ENCODE data around the gene OXT. TPM values are rescaled to one million over a fixed set of nuclear protein-coding genes. Genes with fewer than 3 reads are reported as not detected.

Gene OXT
- total and polyA plus RNA-seq, 2 donors (not counting 1 experiment from before 2014, with no cell fraction given), result 1.0 to 1.7 TPM

DNA sequence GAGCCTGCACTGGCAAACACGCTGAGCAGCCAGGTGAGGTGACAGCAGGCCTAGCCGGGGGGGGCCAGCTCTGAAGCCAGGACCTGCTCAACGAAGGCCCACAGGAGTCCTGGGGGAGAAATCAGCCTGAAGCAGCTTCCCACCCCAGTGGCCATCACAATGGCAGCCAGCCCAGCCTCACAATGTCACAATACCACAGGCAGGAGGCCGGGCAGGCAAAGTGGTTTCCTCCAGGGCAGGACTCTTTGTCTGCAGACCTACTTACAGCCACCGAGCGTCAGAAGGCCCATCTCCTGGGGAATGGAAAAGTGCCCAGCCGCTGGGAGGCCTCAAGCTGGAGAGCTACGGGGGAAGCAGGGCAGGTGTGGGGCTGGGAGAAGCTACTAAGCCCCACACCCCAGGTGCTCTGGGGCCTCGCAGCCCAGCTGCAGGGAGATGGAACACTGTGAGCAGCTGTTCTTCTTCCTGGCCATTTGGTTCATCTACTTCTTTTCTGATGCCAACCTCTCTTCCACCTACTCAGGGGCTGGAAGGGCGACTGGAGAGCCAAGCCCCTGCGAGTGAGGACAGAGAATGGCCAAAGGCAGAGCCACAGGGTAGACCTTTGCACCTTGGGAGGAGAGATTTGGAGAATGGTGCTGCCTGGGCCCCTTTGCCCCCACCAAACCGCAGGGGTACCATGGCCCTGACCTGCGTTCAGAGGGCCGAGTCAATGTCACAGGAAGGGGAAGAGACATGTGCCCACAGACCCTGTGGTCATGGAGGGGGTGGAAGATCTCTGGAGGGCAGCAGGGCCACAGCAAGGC lies 35.4 kb downstream of the OXT start:
- H3K4me2 ChIP-seq (replicated peaks; ENCODE audit: low read depth, low read length, poor library complexity, severe bottlenecking), result no peak overlapping the region
- no peak overlapping the region for H2AFZ ChIP-seq (ENCODE audit: insufficient read depth, low read depth, low read length, poor library complexity, severe bottlenecking)
- peak overlapping the region; percentile 41 for H3K27ac Mint-ChIP-seq
- H4K20me1 ChIP-seq (ENCODE audit: control insufficient read depth, insufficient read depth, low read length, poor library complexity, severe bottlenecking), result no peaks in the 10 kb centered on the region
- POLR2A ChIA-PET, result no interaction called here
- no peak overlapping the region for H3K9ac ChIP-seq (ENCODE audit: low read length)
- H3K4me1 ChIP-seq (ENCODE audit: control insufficient read depth in 2 of 2, insufficient read depth in 2 of 2, low read length in 2 of 2), result peaks cover 4 to 5% of the 10 kb centered on the region in 2 donors
- H3K4me1 Mint-ChIP-seq, result peaks cover 5% of the 10 kb centered on the region
- no peaks in the 10 kb centered on the region for H3K9me3 Mint-ChIP-seq (ENCODE audit: insufficient read depth)
- H3K4me3 Mint-ChIP-seq, result no peak overlapping the region
- DNase-seq (no peak), ATAC-seq (ENCODE audit: low read depth) (no peak)
- H3K9me3 ChIP-seq (ENCODE audit: control extremely low read depth in 1 of 3, control insufficient read depth in 2 of 3, insufficient read depth in 1 of 3, low read length in 2 of 3), result no peaks in the 10 kb centered on the region
- no peak overlapping the region for H3K27ac ChIP-seq (ENCODE audit: low read length in 2 of 2)
- intact Hi-C loops (cut with micrococcal nuclease), result no loop called here
- peaks cover 0 to 23% of the 10 kb centered on the region in 2 experiments for H3K36me3 ChIP-seq (replicated peaks in 1 of 2; ENCODE audit: control extremely low read depth in 1 of 2, control insufficient read depth in 1 of 2, extremely low read depth in 1 of 2, insufficient read depth in 2 of 2, low read length in 1 of 2)
- TF ChIP-seq, protein P1, sequence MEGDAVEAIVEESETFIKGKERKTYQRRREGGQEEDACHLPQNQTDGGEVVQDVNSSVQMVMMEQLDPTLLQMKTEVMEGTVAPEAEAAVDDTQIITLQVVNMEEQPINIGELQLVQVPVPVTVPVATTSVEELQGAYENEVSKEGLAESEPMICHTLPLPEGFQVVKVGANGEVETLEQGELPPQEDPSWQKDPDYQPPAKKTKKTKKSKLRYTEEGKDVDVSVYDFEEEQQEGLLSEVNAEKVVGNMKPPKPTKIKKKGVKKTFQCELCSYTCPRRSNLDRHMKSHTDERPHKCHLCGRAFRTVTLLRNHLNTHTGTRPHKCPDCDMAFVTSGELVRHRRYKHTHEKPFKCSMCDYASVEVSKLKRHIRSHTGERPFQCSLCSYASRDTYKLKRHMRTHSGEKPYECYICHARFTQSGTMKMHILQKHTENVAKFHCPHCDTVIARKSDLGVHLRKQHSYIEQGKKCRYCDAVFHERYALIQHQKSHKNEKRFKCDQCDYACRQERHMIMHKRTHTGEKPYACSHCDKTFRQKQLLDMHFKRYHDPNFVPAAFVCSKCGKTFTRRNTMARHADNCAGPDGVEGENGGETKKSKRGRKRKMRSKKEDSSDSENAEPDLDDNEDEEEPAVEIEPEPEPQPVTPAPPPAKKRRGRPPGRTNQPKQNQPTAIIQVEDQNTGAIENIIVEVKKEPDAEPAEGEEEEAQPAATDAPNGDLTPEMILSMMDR (IDR thresholded peaks at IDR 0.05), result no peak
- no peak for TF ChIP-seq EZH2 (IDR thresholded peaks at IDR 0.05; ENCODE audit: borderline replicate concordance, insufficient read depth, low read depth, low read length, poor library complexity, severe bottlenecking)
- no peaks in the 10 kb centered on the region for H3K79me2 ChIP-seq (ENCODE audit: control insufficient read depth, insufficient read depth, low read length)
- CTCF ChIA-PET, result interaction anchor here (0.6 kb wide), 1 partner anchor 53 kb away, joined by 4 read pairs; no protein-coding TSS in a partner anchor
- no peaks in the 10 kb centered on the region for H3K27me3 ChIP-seq (replicated peaks in 1 of 4; ENCODE audit: control extremely low read depth in 1 of 4, control insufficient read depth in 3 of 4, insufficient read depth in 4 of 4, low read length in 3 of 4)
- H3K4me3 ChIP-seq (ENCODE audit: control extremely low read depth in 1 of 5, extremely low read depth in 1 of 5, insufficient read depth in 1 of 5, low read depth in 2 of 5, low read length in 4 of 5), result no peak overlapping the region
- WGBS (ENCODE audit: insufficient coverage), result 41% methylated on average over 14 of the region's 14 CpGs
- H3K27me3 Mint-ChIP-seq, result peaks cover 4% of the 10 kb centered on the region

DNA sequence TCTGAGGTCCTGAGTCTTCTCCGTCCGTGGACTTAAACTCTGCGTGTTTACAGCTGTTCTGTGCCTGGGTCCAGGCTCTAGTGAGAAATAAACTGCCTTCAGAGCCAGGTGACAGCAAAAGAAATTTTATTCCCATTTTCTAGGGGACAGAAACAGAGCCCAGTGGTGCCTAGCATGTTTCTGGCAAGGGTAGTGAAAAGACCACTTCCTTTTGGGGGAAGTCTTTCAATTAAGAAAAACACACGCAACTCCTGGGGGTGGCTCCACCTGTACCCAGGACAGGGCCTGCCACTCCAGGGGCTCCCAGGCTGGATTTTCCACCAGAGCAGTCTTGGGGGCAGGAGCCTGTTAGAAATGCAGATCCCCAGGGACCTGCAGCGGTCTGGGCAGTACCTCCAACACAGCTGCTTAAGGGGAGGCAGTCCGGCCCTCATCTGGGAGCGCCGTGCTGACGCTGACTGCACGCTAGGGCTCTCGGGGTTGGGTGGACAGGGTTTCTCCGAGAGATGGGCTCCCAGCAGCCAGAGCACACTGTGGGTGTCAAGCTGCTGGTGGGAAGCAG lies 36.1 kb downstream of the OXT start:
- Mint-ChIP-seq H3K27me3 (peaks cover 4% of the 10 kb centered on the region), H3K4me3 (no peak overlapping the region), H3K27ac (no peak overlapping the region), H3K9me3 (ENCODE audit: insufficient read depth) (no peaks in the 10 kb centered on the region), H3K4me1 (no peaks in the 10 kb centered on the region)
- H3K4me2 ChIP-seq (replicated peaks; ENCODE audit: low read depth, low read length, poor library complexity, severe bottlenecking), result no peak overlapping the region
- no peak overlapping the region for H3K27ac ChIP-seq (ENCODE audit: low read length in 2 of 2)
- peaks cover 0 to 23% of the 10 kb centered on the region in 2 experiments for H3K36me3 ChIP-seq (replicated peaks in 1 of 2; ENCODE audit: control extremely low read depth in 1 of 2, control insufficient read depth in 1 of 2, extremely low read depth in 1 of 2, insufficient read depth in 2 of 2, low read length in 1 of 2)
- no peaks in the 10 kb centered on the region for H3K9me3 ChIP-seq (ENCODE audit: control extremely low read depth in 1 of 3, control insufficient read depth in 2 of 3, insufficient read depth in 1 of 3, low read length in 2 of 3)
- no peaks in the 10 kb centered on the region for H3K79me2 ChIP-seq (ENCODE audit: control insufficient read depth, insufficient read depth, low read length)
- ChIA-PET CTCF (interaction anchor here (0.6 kb wide), 1 partner anchor 53 kb away, joined by 4 read pairs; no protein-coding TSS in a partner anchor), POLR2A (no interaction called here)
- intact Hi-C loops (cut with micrococcal nuclease), result no loop called here
- no peaks in the 10 kb centered on the region for H4K20me1 ChIP-seq (ENCODE audit: control insufficient read depth, insufficient read depth, low read length, poor library complexity, severe bottlenecking)
- no peak overlapping the region for H2AFZ ChIP-seq (ENCODE audit: insufficient read depth, low read depth, low read length, poor library complexity, severe bottlenecking)
- no peak overlapping the region for H3K4me3 ChIP-seq (ENCODE audit: control extremely low read depth in 1 of 5, extremely low read depth in 1 of 5, insufficient read depth in 1 of 5, low read depth in 2 of 5, low read length in 4 of 5)
- H3K27me3 ChIP-seq (replicated peaks in 1 of 4; ENCODE audit: control extremely low read depth in 1 of 4, control insufficient read depth in 3 of 4, insufficient read depth in 4 of 4, low read length in 3 of 4), result no peaks in the 10 kb centered on the region
- H3K4me1 ChIP-seq (ENCODE audit: control insufficient read depth in 2 of 2, insufficient read depth in 2 of 2, low read length in 2 of 2), result no peaks in the 10 kb centered on the region
- TF ChIP-seq, protein P1 (IDR thresholded peaks at IDR 0.05), result no peak
- TF ChIP-seq EZH2 (IDR thresholded peaks at IDR 0.05; ENCODE audit: borderline replicate concordance, insufficient read depth, low read depth, low read length, poor library complexity, severe bottlenecking), result no peak
- no peak for DNase-seq
- no peak overlapping the region for H3K9ac ChIP-seq (ENCODE audit: low read length)
- no peak for ATAC-seq (ENCODE audit: low read depth)
- 86% methylated on average over 12 of the region's 12 CpGs for WGBS (ENCODE audit: insufficient coverage)

Data from B cell (primary cell).